ENCODE results near the gene TLR4.

TLR4 gene

GRCh38 chr9:117744856-117745389 is 40.7 kb downstream of the TLR4 start:
- DNase-seq (ENCODE audit: low read depth, low spot score): peak; percentile 52

DNA sequence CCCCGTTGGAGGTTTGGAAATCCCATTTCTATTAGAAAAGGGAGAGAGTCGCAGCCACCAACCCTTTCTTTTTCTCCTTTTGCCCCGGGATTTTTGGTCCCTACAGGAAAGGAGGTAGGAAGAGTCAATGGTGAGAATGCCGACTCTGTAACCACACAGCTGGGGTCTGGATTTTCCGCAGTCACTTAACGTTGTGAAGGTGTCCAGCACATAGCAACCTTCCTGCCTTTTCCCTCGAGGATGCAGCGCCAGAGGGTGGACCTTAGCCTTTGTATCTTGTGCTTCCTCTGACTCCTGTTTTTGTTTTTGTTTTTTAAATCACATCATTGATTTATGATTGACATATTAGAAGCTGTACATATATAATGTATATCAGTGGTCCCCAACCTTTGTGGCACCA is 41.4 kb downstream of the TLR4 start:
- no peak for DNase-seq (ENCODE audit: low read depth, low spot score)

DNA sequence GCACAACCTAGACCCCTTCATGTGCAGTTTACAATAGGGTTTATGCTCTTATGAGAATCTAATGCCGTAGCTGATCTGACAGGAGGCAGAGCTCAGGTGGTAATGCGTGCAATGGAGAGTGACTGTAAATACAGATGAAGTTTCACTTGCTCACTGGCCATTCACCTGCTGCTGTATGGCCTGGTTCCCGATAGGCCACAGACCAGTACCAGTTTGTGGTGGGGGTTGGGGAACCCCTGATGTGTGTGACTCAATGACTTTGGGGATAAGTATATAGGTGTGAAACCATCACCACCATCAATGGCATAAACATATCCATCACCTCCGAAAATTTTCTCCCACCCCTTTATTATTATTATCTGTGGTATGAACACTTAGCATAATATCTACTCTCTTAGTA is 42.1 kb downstream of the TLR4 start:
- no peak for DNase-seq (ENCODE audit: low read depth, low spot score)

- no peak for DNase-seq (ENCODE audit: low read depth, low spot score)
These were observed 43.3 kb downstream of the TLR4 start for GRCh38 chr9:117747386-117747970.

GRCh38 chr9:117750401-117750800 is 46.2 kb downstream of the TLR4 start:
- DNase-seq (ENCODE audit: low read depth, low spot score): no peak

DNA sequence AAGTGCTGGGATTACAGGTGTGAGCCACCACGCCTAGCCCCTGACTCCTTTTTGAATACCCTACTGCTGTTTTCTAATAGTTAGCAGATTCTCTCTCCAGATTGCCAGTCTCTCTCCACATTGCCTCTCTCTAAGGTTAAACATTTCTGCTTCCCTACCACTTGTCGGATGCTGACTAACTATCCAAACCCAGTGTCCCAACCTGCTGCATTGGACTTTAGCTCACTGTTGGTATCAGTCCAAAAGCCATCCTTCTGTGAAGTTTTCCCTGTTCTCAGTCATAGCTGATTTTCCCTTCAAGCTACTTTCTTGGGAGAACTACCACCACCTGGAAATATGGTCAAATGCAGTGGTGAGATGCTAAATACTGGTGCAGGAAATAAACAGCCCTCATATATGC is 48.7 kb downstream of the TLR4 start:
- no peak for DNase-seq (ENCODE audit: low read depth, low spot score)

DNA sequence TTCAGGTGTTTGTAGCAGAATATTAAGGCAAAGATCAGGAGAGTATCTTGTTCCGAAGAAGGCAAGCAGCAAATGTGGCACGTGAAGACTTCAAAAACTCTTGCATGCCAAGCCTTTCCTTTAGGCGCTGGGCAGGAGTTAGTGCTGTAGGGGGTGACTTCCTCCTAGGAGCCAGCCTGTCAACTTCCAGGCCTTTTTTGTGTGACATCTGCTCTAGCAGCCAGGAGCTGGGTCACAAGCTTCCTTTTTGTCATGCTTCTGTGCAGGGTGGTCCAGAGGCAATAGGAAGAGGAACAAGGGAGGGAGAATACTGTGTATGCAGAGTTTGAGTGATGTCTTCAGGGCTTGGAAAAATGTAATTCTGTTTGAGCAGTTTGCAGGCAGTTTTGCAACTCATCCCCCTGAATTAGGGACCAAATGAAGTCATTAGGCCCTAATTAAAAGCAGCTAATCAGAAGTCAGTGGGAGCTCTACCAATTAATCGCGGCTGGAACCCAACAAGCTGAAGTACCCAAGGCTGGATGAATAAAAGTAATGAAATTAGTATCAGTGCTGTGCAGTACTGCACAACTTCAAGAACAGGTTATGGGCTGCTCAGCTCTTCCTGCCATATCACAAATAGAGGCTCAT is 53.5 kb downstream of the TLR4 start:
- DNase-seq (ENCODE audit: low read depth, low spot score): no peak

DNA sequence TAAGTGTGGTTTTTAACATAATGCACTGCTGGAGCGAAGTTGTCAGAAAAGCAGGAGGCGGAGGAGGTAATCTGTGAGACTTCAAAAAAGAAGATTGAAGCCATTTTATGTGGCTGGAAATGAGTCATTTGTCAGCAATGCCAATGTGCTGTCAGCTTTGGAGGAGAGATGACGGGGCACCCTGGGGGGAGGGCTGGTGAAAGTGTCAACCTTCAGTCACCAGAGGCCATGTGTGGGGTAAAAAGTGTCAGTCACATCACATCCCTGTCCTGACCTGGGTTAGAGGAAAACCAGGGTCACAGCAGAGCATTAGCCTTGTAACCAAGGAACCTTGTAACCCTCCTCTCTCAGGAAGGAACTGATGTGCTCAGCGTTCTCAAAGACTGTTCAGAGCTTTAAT is 59.1 kb downstream of the TLR4 start:
- DNase-seq (ENCODE audit: low read depth, low spot score): peak; percentile 23

DNA sequence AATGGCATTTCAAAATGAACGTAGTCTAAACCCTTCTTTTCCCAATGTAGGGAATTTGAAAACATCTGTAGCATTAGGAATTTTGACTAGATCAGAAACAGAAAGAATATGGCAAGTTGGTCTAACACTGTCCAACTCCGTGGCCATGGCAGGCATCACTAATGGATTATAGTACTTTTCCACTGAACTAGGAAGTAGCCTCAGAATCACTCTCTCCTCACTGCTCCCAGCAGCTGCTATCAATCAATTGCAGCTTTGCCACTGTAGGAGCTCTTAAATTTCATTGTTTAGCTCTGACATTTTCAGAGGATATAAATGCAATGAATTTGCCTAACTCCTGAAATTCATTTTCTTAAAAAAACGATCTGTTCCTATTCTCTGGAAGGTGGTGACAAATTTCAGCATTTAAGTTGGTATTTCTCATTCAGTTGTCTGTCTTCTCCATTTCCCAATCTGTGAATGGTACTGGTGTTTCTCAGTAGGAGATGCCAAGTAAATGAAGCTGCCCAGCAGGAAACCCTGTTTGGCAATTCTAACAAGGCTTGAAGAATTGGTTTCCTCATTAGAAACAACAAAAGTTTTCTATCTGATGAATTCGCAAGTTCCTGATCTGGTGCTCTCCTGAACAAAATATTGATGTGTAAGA is 64.7 kb downstream of the TLR4 start:
- no peak for DNase-seq (ENCODE audit: low read depth, low spot score)

- no peak for DNase-seq (ENCODE audit: low read depth, low spot score)
These were observed 66.9 kb downstream of the TLR4 start for GRCh38 chr9:117771136-117771535.

GRCh38 chr9:117772960-117773359 is 68.8 kb downstream of the TLR4 start:
- DNase-seq (ENCODE audit: low read depth, low spot score): peak; percentile 33
